ENCODE data around the gene TMC1.

TMC1 gene

DNA sequence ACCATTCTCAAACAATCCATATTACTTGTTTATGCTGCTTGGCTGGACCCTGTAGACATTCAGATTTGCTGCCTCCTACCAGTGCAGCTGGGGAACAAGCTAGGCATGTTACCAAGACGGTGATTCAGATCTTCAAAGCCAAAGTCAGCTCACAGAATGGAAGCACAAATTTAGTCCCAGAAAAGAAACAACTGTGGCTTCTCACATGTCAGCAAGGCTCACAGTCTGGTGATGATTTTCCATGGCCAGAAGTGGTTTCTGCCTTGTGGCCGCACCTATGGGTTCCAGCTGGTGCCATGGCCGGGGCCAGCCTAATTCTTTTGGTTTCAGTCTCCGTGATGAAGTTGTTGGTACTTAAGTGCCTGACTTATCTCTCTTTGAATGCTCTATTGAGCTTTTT is 182.2 kb downstream of the TMC1 start:
- ChIA-PET CTCF (interaction anchor here (0.8 to 0.9 kb wide), 2 partner anchors 29 to 425 kb away, joined by 3 to 6 read pairs; no protein-coding TSS in a partner anchor), POLR2A (no interaction called here)
- Histone ChIP-seq H3K27ac (ENCODE audit: extremely low read depth, low read depth, low read length) (no peak overlapping the region), H3K36me3 (ENCODE audit: control insufficient read depth in 2 of 2, insufficient read depth in 1 of 2, low read length in 2 of 2) (no peaks in the 10 kb centered on the region), H3K9me3 (ENCODE audit: control insufficient read depth, insufficient read depth, low read depth, low read length) (no peaks in the 10 kb centered on the region), H3K4me1 (ENCODE audit: control insufficient read depth, insufficient read depth, low read length) (no peaks in the 10 kb centered on the region), H3K4me3 (ENCODE audit: low read depth, low read length) (no peak overlapping the region)
- TF ChIP-seq, protein P1, sequence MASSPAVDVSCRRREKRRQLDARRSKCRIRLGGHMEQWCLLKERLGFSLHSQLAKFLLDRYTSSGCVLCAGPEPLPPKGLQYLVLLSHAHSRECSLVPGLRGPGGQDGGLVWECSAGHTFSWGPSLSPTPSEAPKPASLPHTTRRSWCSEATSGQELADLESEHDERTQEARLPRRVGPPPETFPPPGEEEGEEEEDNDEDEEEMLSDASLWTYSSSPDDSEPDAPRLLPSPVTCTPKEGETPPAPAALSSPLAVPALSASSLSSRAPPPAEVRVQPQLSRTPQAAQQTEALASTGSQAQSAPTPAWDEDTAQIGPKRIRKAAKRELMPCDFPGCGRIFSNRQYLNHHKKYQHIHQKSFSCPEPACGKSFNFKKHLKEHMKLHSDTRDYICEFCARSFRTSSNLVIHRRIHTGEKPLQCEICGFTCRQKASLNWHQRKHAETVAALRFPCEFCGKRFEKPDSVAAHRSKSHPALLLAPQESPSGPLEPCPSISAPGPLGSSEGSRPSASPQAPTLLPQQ (tag by site-specific recombination; IDR thresholded peaks at IDR 0.05), result no peak
- TF ChIP-seq ZNF416 (tag by site-specific recombination; IDR thresholded peaks at IDR 0.05) (no peak), ZNF37A (tag by site-specific recombination; IDR thresholded peaks at IDR 0.05) (no peak), ZNF701 (tag by site-specific recombination; IDR thresholded peaks at IDR 0.05) (no peak), ZNF19 (tag by site-specific recombination; IDR thresholded peaks at IDR 0.05; ENCODE audit: low read depth) (no peak), YY2 (tag by site-specific recombination; IDR thresholded peaks at IDR 0.05) (no peak), ZNF501 (tag by site-specific recombination; IDR thresholded peaks at IDR 0.05) (no peak), ZNF473 (tag by site-specific recombination; IDR thresholded peaks at IDR 0.05) (no peak), ZNF394 (tag by site-specific recombination; IDR thresholded peaks at IDR 0.05; ENCODE audit: borderline replicate concordance) (no peak), SP7 (tag by site-specific recombination; IDR thresholded peaks at IDR 0.05) (no peak), ZNF302 (tag by site-specific recombination; IDR thresholded peaks at IDR 0.05; ENCODE audit: low read depth) (no peak)
- TF ChIP-seq, protein P2, sequence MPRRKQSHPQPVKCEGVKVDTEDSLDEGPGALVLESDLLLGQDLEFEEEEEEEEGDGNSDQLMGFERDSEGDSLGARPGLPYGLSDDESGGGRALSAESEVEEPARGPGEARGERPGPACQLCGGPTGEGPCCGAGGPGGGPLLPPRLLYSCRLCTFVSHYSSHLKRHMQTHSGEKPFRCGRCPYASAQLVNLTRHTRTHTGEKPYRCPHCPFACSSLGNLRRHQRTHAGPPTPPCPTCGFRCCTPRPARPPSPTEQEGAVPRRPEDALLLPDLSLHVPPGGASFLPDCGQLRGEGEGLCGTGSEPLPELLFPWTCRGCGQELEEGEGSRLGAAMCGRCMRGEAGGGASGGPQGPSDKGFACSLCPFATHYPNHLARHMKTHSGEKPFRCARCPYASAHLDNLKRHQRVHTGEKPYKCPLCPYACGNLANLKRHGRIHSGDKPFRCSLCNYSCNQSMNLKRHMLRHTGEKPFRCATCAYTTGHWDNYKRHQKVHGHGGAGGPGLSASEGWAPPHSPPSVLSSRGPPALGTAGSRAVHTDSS (tag by site-specific recombination; IDR thresholded peaks at IDR 0.05), result no peak
- TF ChIP-seq, protein P3, sequence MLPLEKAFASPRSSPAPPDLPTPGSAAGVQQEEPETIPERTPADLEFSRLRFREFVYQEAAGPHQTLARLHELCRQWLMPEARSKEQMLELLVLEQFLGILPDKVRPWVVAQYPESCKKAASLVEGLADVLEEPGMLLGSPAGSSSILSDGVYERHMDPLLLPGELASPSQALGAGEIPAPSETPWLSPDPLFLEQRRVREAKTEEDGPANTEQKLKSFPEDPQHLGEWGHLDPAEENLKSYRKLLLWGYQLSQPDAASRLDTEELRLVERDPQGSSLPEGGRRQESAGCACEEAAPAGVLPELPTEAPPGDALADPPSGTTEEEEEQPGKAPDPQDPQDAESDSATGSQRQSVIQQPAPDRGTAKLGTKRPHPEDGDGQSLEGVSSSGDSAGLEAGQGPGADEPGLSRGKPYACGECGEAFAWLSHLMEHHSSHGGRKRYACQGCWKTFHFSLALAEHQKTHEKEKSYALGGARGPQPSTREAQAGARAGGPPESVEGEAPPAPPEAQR (tag by site-specific recombination; IDR thresholded peaks at IDR 0.05), result no peak
- TF ChIP-seq, protein P4, sequence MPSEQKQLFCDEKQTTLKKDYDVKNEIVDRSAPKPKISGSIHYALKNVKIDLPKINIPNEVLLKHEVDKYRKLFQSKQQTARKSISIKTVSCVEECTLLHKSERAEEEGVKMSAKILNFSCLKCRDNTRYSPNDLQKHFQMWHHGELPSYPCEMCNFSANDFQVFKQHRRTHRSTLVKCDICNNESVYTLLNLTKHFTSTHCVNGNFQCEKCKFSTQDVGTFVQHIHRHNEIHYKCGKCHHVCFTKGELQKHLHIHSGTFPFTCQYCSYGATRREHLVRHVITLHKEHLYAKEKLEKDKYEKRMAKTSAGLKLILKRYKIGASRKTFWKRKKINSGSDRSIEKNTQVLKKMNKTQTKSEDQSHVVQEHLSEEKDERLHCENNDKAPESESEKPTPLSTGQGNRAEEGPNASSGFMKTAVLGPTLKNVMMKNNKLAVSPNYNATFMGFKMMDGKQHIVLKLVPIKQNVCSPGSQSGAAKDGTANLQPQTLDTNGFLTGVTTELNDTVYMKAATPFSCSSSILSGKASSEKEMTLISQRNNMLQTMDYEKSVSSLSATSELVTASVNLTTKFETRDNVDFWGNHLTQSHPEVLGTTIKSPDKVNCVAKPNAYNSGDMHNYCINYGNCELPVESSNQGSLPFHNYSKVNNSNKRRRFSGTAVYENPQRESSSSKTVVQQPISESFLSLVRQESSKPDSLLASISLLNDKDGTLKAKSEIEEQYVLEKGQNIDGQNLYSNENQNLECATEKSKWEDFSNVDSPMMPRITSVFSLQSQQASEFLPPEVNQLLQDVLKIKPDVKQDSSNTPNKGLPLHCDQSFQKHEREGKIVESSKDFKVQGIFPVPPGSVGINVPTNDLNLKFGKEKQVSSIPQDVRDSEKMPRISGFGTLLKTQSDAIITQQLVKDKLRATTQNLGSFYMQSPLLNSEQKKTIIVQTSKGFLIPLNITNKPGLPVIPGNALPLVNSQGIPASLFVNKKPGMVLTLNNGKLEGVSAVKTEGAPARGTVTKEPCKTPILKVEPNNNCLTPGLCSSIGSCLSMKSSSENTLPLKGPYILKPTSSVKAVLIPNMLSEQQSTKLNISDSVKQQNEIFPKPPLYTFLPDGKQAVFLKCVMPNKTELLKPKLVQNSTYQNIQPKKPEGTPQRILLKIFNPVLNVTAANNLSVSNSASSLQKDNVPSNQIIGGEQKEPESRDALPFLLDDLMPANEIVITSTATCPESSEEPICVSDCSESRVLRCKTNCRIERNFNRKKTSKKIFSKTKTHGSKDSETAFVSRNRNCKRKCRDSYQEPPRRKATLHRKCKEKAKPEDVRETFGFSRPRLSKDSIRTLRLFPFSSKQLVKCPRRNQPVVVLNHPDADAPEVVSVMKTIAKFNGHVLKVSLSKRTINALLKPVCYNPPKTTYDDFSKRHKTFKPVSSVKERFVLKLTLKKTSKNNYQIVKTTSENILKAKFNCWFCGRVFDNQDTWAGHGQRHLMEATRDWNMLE (tag by site-specific recombination; conservative IDR thresholded peaks at IDR 0.05; ENCODE audit: low read depth), result no peak

DNA sequence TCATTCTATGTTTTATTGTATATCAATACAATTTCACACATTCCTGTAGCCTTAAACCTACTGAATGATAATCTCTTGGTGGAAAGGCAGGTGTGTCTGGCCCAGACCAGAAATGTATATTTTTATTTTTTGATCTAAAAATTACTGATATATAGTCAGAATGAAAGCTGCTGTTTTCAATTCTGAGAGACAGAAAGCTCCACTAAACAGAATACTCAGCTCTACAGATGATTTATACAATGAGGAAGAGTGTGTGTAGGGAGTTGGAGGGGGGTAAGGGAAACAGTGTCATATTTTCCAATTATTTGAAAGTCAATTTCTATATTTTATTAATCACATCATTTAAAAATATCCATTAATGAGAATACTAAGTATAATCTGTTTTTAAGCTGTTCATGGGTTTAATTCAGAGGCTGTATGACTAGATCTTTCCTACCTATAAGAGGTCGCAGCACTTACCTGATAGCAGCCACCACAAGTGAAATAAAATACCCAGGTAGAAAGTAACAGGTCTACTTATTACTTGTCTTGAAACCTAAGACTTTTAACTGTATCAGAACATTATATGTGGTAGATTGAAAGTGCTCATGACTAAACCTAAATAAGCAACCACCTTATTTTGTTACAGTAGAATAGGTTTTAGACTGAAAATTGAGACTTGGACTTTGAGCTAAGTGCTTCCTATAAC is 183.4 kb downstream of the TMC1 start:
- Histone ChIP-seq H3K36me3 (ENCODE audit: control insufficient read depth in 2 of 2, insufficient read depth in 1 of 2, low read length in 2 of 2) (no peaks in the 10 kb centered on the region), H3K4me3 (ENCODE audit: low read depth, low read length) (no peak overlapping the region), H3K9me3 (ENCODE audit: control insufficient read depth, insufficient read depth, low read depth, low read length) (no peaks in the 10 kb centered on the region), H3K4me1 (ENCODE audit: control insufficient read depth, insufficient read depth, low read length) (no peaks in the 10 kb centered on the region), H3K27ac (ENCODE audit: extremely low read depth, low read depth, low read length) (no peak overlapping the region)
- ChIA-PET CTCF (interaction anchor here (0.7 to 1.2 kb wide), 2 partner anchors 122 to 666 kb away, joined by 3 to 4 read pairs; no protein-coding TSS in a partner anchor), POLR2A (no interaction called here)
- TF ChIP-seq, protein P5, sequence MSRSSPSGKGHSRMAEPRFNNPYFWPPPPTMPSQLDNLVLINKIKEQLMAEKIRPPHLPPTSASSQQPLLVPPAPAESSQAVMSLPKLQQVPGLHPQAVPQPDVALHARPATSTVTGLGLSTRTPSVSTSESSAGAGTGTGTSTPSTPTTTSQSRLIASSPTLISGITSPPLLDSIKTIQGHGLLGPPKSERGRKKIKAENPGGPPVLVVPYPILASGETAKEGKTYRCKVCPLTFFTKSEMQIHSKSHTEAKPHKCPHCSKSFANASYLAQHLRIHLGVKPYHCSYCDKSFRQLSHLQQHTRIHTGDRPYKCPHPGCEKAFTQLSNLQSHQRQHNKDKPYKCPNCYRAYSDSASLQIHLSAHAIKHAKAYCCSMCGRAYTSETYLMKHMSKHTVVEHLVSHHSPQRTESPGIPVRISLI (tag by site-specific recombination; IDR thresholded peaks at IDR 0.05), result no peak
- TF ChIP-seq ZNF473 (tag by site-specific recombination; IDR thresholded peaks at IDR 0.05) (no peak), ZNF274 (IDR thresholded peaks at IDR 0.05; ENCODE audit: low read length) (no peak), ZNF274 (tag by site-specific recombination; IDR thresholded peaks at IDR 0.05; ENCODE audit: borderline replicate concordance) (no peak), ZNF121 (tag by site-specific recombination; IDR thresholded peaks at IDR 0.05) (no peak)
- TF ChIP-seq, protein P6, sequence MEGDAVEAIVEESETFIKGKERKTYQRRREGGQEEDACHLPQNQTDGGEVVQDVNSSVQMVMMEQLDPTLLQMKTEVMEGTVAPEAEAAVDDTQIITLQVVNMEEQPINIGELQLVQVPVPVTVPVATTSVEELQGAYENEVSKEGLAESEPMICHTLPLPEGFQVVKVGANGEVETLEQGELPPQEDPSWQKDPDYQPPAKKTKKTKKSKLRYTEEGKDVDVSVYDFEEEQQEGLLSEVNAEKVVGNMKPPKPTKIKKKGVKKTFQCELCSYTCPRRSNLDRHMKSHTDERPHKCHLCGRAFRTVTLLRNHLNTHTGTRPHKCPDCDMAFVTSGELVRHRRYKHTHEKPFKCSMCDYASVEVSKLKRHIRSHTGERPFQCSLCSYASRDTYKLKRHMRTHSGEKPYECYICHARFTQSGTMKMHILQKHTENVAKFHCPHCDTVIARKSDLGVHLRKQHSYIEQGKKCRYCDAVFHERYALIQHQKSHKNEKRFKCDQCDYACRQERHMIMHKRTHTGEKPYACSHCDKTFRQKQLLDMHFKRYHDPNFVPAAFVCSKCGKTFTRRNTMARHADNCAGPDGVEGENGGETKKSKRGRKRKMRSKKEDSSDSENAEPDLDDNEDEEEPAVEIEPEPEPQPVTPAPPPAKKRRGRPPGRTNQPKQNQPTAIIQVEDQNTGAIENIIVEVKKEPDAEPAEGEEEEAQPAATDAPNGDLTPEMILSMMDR (tag by site-specific recombination; IDR thresholded peaks at IDR 0.05), result no peak
